ENCODE results near the gene EFCAB7. TPM values are rescaled to one million over a fixed set of nuclear protein-coding genes. Genes with fewer than 3 reads are reported as not detected.

EFCAB7 gene
- total and polyA plus RNA-seq, 9 donors: 6.5 to 26.3 (median 8.2) TPM

DNA sequence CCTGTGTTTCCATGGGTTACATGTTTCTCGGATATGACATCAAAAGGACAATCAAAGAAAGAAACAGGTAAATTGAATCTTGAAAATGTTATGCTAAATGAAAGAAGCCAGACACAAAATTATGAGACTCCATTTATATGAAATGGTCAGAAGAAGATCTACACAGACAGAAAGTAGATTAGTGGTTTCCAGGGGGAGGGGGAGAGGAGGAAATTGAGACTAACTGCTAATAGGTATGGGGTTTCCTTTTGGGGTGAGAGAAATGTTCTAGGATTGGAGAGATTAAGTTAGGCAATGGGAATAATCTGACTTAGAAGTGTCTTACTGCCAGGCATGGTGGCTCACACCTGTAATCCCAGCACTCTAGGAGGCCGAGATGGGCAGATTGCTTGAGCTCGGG, 22.1 kb upstream of the EFCAB7 start:
- no peaks in the 10 kb centered on the region for H3K9me3 ChIP-seq
- no peaks in the 10 kb centered on the region for H3K27me3 ChIP-seq
- DNase-seq: no peak
- 94 to 95% (median 94%) methylated on average over 3 of the region's 3 CpGs for WGBS, 3 donors
- TF ChIP-seq EP300 (IDR thresholded peaks at IDR 0.05): no peak
- no peak for TF ChIP-seq POLR2A (IDR thresholded peaks at IDR 0.05)
- TF ChIP-seq, protein P1, sequence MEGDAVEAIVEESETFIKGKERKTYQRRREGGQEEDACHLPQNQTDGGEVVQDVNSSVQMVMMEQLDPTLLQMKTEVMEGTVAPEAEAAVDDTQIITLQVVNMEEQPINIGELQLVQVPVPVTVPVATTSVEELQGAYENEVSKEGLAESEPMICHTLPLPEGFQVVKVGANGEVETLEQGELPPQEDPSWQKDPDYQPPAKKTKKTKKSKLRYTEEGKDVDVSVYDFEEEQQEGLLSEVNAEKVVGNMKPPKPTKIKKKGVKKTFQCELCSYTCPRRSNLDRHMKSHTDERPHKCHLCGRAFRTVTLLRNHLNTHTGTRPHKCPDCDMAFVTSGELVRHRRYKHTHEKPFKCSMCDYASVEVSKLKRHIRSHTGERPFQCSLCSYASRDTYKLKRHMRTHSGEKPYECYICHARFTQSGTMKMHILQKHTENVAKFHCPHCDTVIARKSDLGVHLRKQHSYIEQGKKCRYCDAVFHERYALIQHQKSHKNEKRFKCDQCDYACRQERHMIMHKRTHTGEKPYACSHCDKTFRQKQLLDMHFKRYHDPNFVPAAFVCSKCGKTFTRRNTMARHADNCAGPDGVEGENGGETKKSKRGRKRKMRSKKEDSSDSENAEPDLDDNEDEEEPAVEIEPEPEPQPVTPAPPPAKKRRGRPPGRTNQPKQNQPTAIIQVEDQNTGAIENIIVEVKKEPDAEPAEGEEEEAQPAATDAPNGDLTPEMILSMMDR (IDR thresholded peaks at IDR 0.05): no peak
- intact Hi-C loops (cut with DNase I): no loop called here
- H3K4me3 ChIP-seq: no peak overlapping the region
- H3K36me3 ChIP-seq: no peaks in the 10 kb centered on the region
- no peak overlapping the region for H3K27ac ChIP-seq
- no peaks in the 10 kb centered on the region for H3K4me1 ChIP-seq (ENCODE audit: insufficient read depth)

DNA sequence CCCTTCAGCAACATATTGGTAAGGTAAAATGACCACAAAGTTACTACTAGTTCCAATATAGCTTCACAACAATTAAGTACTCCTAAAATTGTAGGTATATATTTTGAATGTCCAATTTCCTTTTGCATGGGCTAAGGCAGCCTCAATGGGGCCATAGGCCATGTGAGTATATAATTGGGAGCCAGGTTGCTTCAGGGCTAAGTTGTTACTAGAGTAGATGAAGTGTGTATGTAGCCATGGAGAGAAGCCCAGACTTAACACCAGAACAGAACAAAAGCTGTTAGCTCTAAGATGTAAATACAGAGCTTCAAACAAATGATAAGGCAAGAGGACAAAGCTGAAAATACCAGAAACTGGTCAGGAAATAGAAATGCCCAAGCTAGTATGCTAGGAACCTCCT, 16.5 kb upstream of the EFCAB7 start:
- Histone ChIP-seq H3K4me1 (ENCODE audit: insufficient read depth) (no peaks in the 10 kb centered on the region), H3K9me3 (no peaks in the 10 kb centered on the region), H3K36me3 (no peaks in the 10 kb centered on the region), H3K27me3 (no peaks in the 10 kb centered on the region), H3K27ac (no peak overlapping the region), H3K4me3 (no peak overlapping the region)
- intact Hi-C loops (cut with DNase I): no loop called here
- DNase-seq: no peak
- TF ChIP-seq POLR2A (IDR thresholded peaks at IDR 0.05): no peak
- TF ChIP-seq, protein P1 (IDR thresholded peaks at IDR 0.05): no peak
- TF ChIP-seq EP300 (IDR thresholded peaks at IDR 0.05): no peak

DNA sequence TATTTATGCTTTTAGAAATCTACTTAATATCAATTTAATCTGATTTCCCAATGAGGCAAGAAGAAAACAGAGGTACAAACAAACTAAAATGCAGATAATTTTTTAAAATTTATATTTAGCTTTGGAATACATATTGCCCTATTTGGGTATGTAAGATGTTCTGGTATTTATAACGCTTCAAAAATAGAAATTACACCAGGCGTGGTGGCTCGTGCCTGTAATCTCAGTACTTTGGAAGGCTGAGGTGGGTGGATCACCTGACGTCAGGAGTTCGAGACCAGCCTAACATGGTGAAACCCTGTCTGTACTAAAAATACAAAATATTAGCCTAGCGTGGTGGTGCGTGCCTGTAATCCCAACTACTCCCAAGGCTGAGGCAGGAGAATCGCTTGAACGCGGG, 13.6 kb upstream of the EFCAB7 start:
- Histone ChIP-seq H3K36me3 (no peaks in the 10 kb centered on the region), H3K4me1 (ENCODE audit: insufficient read depth) (no peaks in the 10 kb centered on the region), H3K9me3 (no peaks in the 10 kb centered on the region), H3K4me3 (no peak overlapping the region), H3K27ac (no peak overlapping the region), H3K27me3 (no peaks in the 10 kb centered on the region)
- TF ChIP-seq POLR2A (IDR thresholded peaks at IDR 0.05) (no peak), EP300 (IDR thresholded peaks at IDR 0.05) (no peak)
- TF ChIP-seq, protein P1 (IDR thresholded peaks at IDR 0.05): no peak
- no peak for DNase-seq
- intact Hi-C loops (cut with DNase I): no loop called here
- WGBS, 3 donors: 85 to 87% (median 87%) methylated on average over 10 of the region's 10 CpGs

DNA sequence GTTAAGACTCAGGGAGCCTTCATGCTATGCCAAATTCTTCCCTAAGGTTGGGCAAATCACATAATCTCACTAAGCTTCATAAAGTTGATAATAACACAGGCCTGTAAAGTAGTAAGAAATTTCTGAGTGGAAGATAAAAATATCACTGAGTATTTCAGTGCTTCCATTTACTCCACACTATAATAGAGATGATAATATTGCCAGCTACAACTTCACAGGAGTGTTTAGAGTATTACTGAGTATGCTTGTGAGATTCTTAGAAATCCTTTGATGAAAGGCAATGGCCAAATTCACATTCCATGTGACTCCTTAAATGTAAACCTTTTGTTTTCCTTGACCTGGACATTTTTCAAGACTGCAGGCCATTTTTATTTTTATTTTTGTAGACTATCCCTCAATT, 10.7 kb upstream of the EFCAB7 start:
- H3K36me3 ChIP-seq: no peaks in the 10 kb centered on the region
- H3K27ac ChIP-seq: no peak overlapping the region
- no peak overlapping the region for H3K4me3 ChIP-seq
- H3K4me1 ChIP-seq (ENCODE audit: insufficient read depth): no peaks in the 10 kb centered on the region
- no peaks in the 10 kb centered on the region for H3K9me3 ChIP-seq
- no peaks in the 10 kb centered on the region for H3K27me3 ChIP-seq
- TF ChIP-seq POLR2A (IDR thresholded peaks at IDR 0.05): no peak
- DNase-seq: no peak
- intact Hi-C loops (cut with DNase I): no loop called here

DNA sequence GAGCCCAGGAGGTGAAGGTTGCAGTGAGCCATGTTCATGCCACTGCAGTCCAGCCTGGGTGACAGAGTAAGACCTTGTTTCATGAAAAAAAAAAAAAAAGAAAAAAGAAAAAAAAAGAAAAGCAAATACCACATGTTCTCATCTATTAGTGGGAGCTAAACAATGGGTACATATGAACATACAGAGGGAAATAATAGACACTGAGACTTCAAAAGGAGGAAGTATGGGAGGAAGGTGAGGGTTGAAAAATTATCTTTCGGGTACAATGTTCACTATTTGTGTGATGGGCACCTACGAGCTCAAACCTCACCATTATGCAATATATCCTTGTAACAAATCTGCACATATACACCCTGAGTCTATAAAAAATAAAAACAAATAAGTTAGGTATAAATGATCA, 6.7 kb upstream of the EFCAB7 start:
- TF ChIP-seq POLR2A (IDR thresholded peaks at IDR 0.05) (no peak), EP300 (IDR thresholded peaks at IDR 0.05) (no peak)
- TF ChIP-seq, protein P1 (IDR thresholded peaks at IDR 0.05): no peak
- Histone ChIP-seq H3K4me1 (ENCODE audit: insufficient read depth) (no peaks in the 10 kb centered on the region), H3K27me3 (no peaks in the 10 kb centered on the region), H3K4me3 (no peak overlapping the region), H3K9me3 (no peaks in the 10 kb centered on the region), H3K27ac (no peak overlapping the region), H3K36me3 (no peaks in the 10 kb centered on the region)
- DNase-seq: no peak
- intact Hi-C loops (cut with DNase I): no loop called here
- 91 to 93% (median 92%) methylated on average over 2 of the region's 2 CpGs for whole genome bisulfite sequencing, 3 donors

Data from ovary (tissue), 9 donors.